ENCODE measurements around the gene FSTL5. TPM values are rescaled to one million over a fixed set of nuclear protein-coding genes. Genes with fewer than 3 reads are reported as not detected.

The FSTL5 gene
- total and polyA plus RNA-seq, 2 donors (not counting 3 experiments of a cell fraction or from before 2014, with no cell fraction given) = 1.3 to 1.9 TPM

- ChIA-PET CTCF (no interaction called here), POLR2A (no interaction called here)
- Histone ChIP-seq H3K27ac (ENCODE audit: insufficient read depth, low read depth, low read length) (no peak overlapping the region), H3K79me2 (ENCODE audit: control insufficient read depth, insufficient read depth, low read length) (no peaks in the 10 kb centered on the region), H3K4me2 (ENCODE audit: insufficient read depth, low read length) (no peak overlapping the region), H3K9me3 (replicated peaks; ENCODE audit: control insufficient read depth, insufficient read depth, low read length) (no peaks in the 10 kb centered on the region), H3K4me3 (replicated peaks in 1 of 3; ENCODE audit: insufficient read depth in 1 of 3, low read depth in 1 of 3, low read length in 3 of 3) (no peak overlapping the region), H3K36me3 (ENCODE audit: control insufficient read depth in 2 of 2, extremely low read depth in 1 of 2, insufficient read depth in 2 of 2, low read length in 2 of 2) (no peaks in the 10 kb centered on the region), H4K20me1 (replicated peaks; ENCODE audit: control insufficient read depth, extremely low read depth, insufficient read depth, low read length) (no peaks in the 10 kb centered on the region), H2AFZ (ENCODE audit: low read depth, low read length) (no peak overlapping the region), H3K9ac (replicated peaks; ENCODE audit: extremely low read depth, insufficient read depth, low read length) (no peak overlapping the region), H3K27me3 (ENCODE audit: control insufficient read depth in 2 of 2, insufficient read depth in 2 of 2, low read length in 2 of 2) (no peaks in the 10 kb centered on the region), H3K9me1 (replicated peaks; ENCODE audit: control insufficient read depth, extremely low read depth, insufficient read depth, low read length) (no peaks in the 10 kb centered on the region), H3K4me1 (ENCODE audit: control insufficient read depth, extremely low read depth, insufficient read depth, low read length) (no peaks in the 10 kb centered on the region)
- no TSS peak for BruUV-seq (replicated peaks)
- TF ChIP-seq POLR2AphosphoS5 (IDR thresholded peaks at IDR 0.05; ENCODE audit: insufficient read depth, low read depth, low read length) (no peak), EZH2 (IDR thresholded peaks at IDR 0.05; ENCODE audit: borderline replicate concordance, low read depth, low read length, severe bottlenecking) (no peak), GATA2 (IDR thresholded peaks at IDR 0.05; ENCODE audit: insufficient read depth, insufficient read length, low read depth, low read length) (no peak), MAX (IDR thresholded peaks at IDR 0.05; ENCODE audit: insufficient read depth, insufficient read length) (no peak), CTCF (IDR thresholded peaks at IDR 0.05; ENCODE audit: extremely low read depth in 1 of 2, insufficient read depth in 1 of 2, low read depth in 1 of 2, low read length in 2 of 2) (no peak), FOS (IDR thresholded peaks at IDR 0.05; ENCODE audit: borderline replicate concordance, insufficient read depth, low read length) (no peak), POLR2A (IDR thresholded peaks at IDR 0.05; ENCODE audit: low read depth, low read length) (no peak), JUN (IDR thresholded peaks at IDR 0.05; ENCODE audit: borderline replicate concordance, insufficient read depth, insufficient read length, low read depth) (no peak), MYC (IDR thresholded peaks at IDR 0.05; ENCODE audit: low read depth, low read length) (no peak)
- DNase-seq (ENCODE audit: low read depth, low spot score) = no peak
- FAIRE-seq = no peak
- intact Hi-C loops (cut with micrococcal nuclease) (no loop called here), dilution Hi-C loops (cut with MboI; ENCODE audit: extremely low pct_ligation_motif_present, low sequenced_read_pairs) (no loop called here)
Measured at GRCh38 chr4:162016991-162017390, 146.8 kb downstream of the FSTL5 start.

All from endothelial cell of umbilical vein (primary cell).